H1 (cell line): Measurements from ENCODE around the gene SLC13A1. TPM values are rescaled to one million over a fixed set of nuclear protein-coding genes. Genes with fewer than 3 reads are reported as not detected.

ENCODE experiments used
- ATF3 ChIP-seq: IDR thresholded peaks from 2 replicates; pipeline ENCODE4 v1.6.1; 2011; ENCODE audit warnings: low read depth, mild to moderate bottlenecking, low read length; ENCODE audit not compliant: insufficient read depth
- MAX ChIP-seq: IDR thresholded peaks from 2 replicates; pipeline ENCODE4 v1.6.1; 2012; ENCODE audit warnings: inconsistent platforms
- SAP30 ChIP-seq: fragments of 300-600 bp; sonication (generic); IDR thresholded peaks from 2 replicates; pipeline ENCODE4 v1.7.1; 2012; ENCODE audit warnings: low read length, moderate library complexity, mild to moderate bottlenecking, inconsistent platforms; ENCODE audit not compliant: insufficient read depth, insufficient replicate concordance
- SIRT6 ChIP-seq: IDR thresholded peaks from one replicate; pipeline ENCODE4 v1.7.1; 2012; ENCODE audit warnings: low read length, inconsistent platforms
- TAF7 ChIP-seq: optimal IDR thresholded peaks from 2 replicates; pipeline ENCODE3; 2011; ENCODE audit warnings: low read depth, mild to moderate bottlenecking, inconsistent platforms, low read length, moderate library complexity, borderline replicate concordance
- TEAD4 ChIP-seq: IDR thresholded peaks from 2 replicates; pipeline ENCODE4 v1.6.1; 2012; ENCODE audit warnings: low read depth, low read length, inconsistent platforms, mixed read lengths
- ZNF274 ChIP-seq: IDR thresholded peaks from 2 replicates; pipeline ENCODE4 v1.7.0; 2012; ENCODE audit warnings: low read length, borderline replicate concordance; ENCODE audit errors: extremely low read depth
- polyA plus RNA-seq, 7 experiments: library from polyadenylated mRNA; depleted of rRNA in 3 of 7; stranded (reverse) in 5 of 7; unstranded in 2 of 7; fragments of >200 nt in 5 of 7; fragments of 200-250 nt in 2 of 7; gene quantifications; 1 replicate in 5 of 7; 2 replicates in 1 of 7; 4 replicates in 1 of 7; pipeline versions ENCODE4 v1.2.1 to v1.2.3, GENCODE V29; 2011 to 2013; ENCODE audit warnings: missing spikeins in 2 of 7, mixed read lengths in 2 of 7
- total RNA-seq: library from RNA; stranded (reverse); fragmentation: NEBNext Ultra II Directional; extraction: Animal tissue kit (Norgen Biotek cat#: 25700); gene quantifications from 2 replicates; pipeline ENCODE4 v1.2.1, GENCODE V29; 2021
- TF ChIP-seq, protein P1 (sequence below): fragments of 300-600 bp; sonication (generic); IDR thresholded peaks from 2 replicates; pipeline ENCODE4 v1.7.1; 2012; ENCODE audit warnings: low read length, moderate library complexity, mild to moderate bottlenecking, inconsistent platforms; ENCODE audit not compliant: insufficient replicate concordance

Gene SLC13A1
- total and polyA plus RNA-seq, 2 of the 8 experiments (the other 6 are each of a cell fraction or from before 2014, with no cell fraction given): not detected

DNA sequence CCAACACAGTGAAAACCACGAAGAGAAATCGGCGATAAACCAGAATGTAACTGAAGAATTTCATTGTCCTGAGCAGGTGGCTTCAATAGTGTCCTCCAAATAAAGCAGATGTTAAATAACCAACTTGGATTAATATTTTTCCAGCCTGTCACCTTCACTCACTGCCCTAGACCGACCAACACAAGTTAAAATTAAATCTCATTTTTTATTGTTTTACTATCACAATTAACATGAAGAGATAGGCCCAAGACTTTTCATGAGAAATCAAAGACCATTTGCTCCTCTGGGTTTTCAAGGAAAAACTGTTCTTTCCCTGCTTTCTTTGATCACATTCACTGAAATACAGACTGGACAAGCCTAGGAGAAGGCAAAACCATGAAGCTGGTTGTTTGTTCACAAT is at the start of gene SLC13A1 (continued):
- TF ChIP-seq, protein P1, sequence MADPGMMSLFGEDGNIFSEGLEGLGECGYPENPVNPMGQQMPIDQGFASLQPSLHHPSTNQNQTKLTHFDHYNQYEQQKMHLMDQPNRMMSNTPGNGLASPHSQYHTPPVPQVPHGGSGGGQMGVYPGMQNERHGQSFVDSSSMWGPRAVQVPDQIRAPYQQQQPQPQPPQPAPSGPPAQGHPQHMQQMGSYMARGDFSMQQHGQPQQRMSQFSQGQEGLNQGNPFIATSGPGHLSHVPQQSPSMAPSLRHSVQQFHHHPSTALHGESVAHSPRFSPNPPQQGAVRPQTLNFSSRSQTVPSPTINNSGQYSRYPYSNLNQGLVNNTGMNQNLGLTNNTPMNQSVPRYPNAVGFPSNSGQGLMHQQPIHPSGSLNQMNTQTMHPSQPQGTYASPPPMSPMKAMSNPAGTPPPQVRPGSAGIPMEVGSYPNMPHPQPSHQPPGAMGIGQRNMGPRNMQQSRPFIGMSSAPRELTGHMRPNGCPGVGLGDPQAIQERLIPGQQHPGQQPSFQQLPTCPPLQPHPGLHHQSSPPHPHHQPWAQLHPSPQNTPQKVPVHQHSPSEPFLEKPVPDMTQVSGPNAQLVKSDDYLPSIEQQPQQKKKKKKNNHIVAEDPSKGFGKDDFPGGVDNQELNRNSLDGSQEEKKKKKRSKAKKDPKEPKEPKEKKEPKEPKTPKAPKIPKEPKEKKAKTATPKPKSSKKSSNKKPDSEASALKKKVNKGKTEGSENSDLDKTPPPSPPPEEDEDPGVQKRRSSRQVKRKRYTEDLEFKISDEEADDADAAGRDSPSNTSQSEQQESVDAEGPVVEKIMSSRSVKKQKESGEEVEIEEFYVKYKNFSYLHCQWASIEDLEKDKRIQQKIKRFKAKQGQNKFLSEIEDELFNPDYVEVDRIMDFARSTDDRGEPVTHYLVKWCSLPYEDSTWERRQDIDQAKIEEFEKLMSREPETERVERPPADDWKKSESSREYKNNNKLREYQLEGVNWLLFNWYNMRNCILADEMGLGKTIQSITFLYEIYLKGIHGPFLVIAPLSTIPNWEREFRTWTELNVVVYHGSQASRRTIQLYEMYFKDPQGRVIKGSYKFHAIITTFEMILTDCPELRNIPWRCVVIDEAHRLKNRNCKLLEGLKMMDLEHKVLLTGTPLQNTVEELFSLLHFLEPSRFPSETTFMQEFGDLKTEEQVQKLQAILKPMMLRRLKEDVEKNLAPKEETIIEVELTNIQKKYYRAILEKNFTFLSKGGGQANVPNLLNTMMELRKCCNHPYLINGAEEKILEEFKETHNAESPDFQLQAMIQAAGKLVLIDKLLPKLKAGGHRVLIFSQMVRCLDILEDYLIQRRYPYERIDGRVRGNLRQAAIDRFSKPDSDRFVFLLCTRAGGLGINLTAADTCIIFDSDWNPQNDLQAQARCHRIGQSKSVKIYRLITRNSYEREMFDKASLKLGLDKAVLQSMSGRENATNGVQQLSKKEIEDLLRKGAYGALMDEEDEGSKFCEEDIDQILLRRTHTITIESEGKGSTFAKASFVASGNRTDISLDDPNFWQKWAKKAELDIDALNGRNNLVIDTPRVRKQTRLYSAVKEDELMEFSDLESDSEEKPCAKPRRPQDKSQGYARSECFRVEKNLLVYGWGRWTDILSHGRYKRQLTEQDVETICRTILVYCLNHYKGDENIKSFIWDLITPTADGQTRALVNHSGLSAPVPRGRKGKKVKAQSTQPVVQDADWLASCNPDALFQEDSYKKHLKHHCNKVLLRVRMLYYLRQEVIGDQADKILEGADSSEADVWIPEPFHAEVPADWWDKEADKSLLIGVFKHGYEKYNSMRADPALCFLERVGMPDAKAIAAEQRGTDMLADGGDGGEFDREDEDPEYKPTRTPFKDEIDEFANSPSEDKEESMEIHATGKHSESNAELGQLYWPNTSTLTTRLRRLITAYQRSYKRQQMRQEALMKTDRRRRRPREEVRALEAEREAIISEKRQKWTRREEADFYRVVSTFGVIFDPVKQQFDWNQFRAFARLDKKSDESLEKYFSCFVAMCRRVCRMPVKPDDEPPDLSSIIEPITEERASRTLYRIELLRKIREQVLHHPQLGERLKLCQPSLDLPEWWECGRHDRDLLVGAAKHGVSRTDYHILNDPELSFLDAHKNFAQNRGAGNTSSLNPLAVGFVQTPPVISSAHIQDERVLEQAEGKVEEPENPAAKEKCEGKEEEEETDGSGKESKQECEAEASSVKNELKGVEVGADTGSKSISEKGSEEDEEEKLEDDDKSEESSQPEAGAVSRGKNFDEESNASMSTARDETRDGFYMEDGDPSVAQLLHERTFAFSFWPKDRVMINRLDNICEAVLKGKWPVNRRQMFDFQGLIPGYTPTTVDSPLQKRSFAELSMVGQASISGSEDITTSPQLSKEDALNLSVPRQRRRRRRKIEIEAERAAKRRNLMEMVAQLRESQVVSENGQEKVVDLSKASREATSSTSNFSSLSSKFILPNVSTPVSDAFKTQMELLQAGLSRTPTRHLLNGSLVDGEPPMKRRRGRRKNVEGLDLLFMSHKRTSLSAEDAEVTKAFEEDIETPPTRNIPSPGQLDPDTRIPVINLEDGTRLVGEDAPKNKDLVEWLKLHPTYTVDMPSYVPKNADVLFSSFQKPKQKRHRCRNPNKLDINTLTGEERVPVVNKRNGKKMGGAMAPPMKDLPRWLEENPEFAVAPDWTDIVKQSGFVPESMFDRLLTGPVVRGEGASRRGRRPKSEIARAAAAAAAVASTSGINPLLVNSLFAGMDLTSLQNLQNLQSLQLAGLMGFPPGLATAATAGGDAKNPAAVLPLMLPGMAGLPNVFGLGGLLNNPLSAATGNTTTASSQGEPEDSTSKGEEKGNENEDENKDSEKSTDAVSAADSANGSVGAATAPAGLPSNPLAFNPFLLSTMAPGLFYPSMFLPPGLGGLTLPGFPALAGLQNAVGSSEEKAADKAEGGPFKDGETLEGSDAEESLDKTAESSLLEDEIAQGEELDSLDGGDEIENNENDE: no peak
- TF ChIP-seq TEAD4 (no peak), SAP30 (no peak), SIRT6 (no peak), TAF7 (no peak), MAX (no peak), ATF3 (no peak), ZNF274 (no peak)
